NCI-H2107 treated with DMSO at 0.1 percent for 48 hours (cell line): ENCODE results near the gene ACSS1.
"Not testable (repeated sequence)": the region's sequence is repeated elsewhere in the genome, so short reads cannot be mapped to it uniquely, and the experiment has no call there.

Experiments
- DNase-seq: peaks from one replicate; lab custom pipeline; 2025; ENCODE audit not compliant: unreplicated experiment; lab: John Stamatoyannopoulos, UW

ACSS1 gene

GRCh38 chr20:25013478-25014380 is 44.2 kb downstream of the ACSS1 start:
- no peak for DNase-seq

- no peak for DNase-seq
Observed at GRCh38 chr20:25012616-25013189, 45.2 kb downstream of the ACSS1 start.

GRCh38 chr20:25011831-25012241 is 46.1 kb downstream of the ACSS1 start:
- DNase-seq, result no peak

- DNase-seq, result no peak
Observed at GRCh38 chr20:25011261-25011660, 46.7 kb downstream of the ACSS1 start.

GRCh38 chr20:25009218-25010145 is 48.5 kb downstream of the ACSS1 start:
- no peak for DNase-seq

GRCh38 chr20:25008388-25009217 is 49.3 kb downstream of the ACSS1 start:
- DNase-seq, result no peak

- no peak for DNase-seq
Observed at GRCh38 chr20:25007491-25008305, 50.2 kb downstream of the ACSS1 start.

- no peak for DNase-seq
Observed at GRCh38 chr20:25006431-25007167, 51.3 kb downstream of the ACSS1 start.

- DNase-seq, result no peak
Observed at GRCh38 chr20:25005661-25006060, 52.3 kb downstream of the ACSS1 start.

- DNase-seq, result peak; percentile 34
Observed at GRCh38 chr20:25005220-25005619, 52.7 kb downstream of the ACSS1 start.

GRCh38 chr20:25003002-25003401 is 54.9 kb downstream of the ACSS1 start:
- DNase-seq, result no peak

- DNase-seq, result not testable (repeated sequence)
Observed at GRCh38 chr20:25001323-25001722, 56.6 kb downstream of the ACSS1 start.

- no peak for DNase-seq
Observed at GRCh38 chr20:25000268-25000801, 57.6 kb downstream of the ACSS1 start.

- DNase-seq, result no peak
Observed at GRCh38 chr20:24999568-24999967, 58.4 kb downstream of the ACSS1 start.

- DNase-seq, result no peak
Observed at GRCh38 chr20:24998631-24999445, 59.1 kb downstream of the ACSS1 start.

GRCh38 chr20:24998121-24998520 is 59.8 kb downstream of the ACSS1 start:
- no peak for DNase-seq

GRCh38 chr20:24996449-24997377 is 61.2 kb downstream of the ACSS1 start:
- no peak for DNase-seq
